ENCODE measurements around the gene RHOF.
"Not testable (repeated sequence)": the region's sequence is repeated elsewhere in the genome, so short reads cannot be mapped to it uniquely, and the experiment has no call there.

Gene RHOF

GRCh38 chr12:121749267-121749666, 44.2 kb downstream of the RHOF start:
- no peak for DNase-seq (ENCODE audit: low read depth, low spot score)

DNA sequence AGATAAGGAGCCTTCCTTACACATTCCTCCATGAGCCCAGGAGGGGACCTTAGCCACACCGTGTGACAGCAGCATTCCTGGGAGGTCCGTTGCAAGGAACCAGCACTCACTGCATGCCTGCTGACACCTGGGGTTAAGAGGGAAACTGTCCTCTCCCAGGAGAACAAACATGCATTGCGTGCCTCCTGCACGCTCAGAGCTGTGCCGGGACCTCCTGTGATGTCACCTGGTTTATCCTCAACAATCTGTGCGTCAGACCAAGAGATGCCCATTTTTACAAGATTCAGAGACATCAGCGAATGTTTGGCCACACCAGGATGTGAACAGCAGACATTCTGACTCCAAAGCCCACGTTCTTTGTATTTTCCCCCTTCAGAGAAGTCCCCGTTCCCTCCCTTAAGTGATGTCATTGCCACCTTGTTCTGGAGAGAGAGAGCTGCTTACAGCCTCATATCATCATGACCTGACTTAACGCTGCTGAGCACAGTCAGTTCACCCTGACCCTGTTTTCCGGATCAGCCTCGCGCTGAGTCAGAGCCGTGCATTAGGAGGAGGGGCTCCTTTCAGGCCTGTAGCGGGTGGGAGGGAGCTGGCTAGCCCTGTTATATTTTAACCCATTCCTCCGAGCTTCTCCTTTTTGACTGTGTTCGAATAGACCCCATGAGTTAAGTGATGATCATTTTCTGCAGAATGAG, 44.8 kb downstream of the RHOF start:
- no peak for DNase-seq (ENCODE audit: low read depth, low spot score)

- DNase-seq (ENCODE audit: low read depth, low spot score), result no peak
Measured at GRCh38 chr12:121748218-121748570, 45.3 kb downstream of the RHOF start.

GRCh38 chr12:121745545-121745944, 47.9 kb downstream of the RHOF start:
- not testable (repeated sequence) for DNase-seq (ENCODE audit: low read depth, low spot score)

GRCh38 chr12:121741743-121742142, 51.7 kb downstream of the RHOF start:
- no peak for DNase-seq (ENCODE audit: low read depth, low spot score)

GRCh38 chr12:121740847-121741246, 52.6 kb downstream of the RHOF start:
- no peak for DNase-seq (ENCODE audit: low read depth, low spot score)

GRCh38 chr12:121738340-121738858, 55.1 kb downstream of the RHOF start:
- DNase-seq (ENCODE audit: low read depth, low spot score), result no peak

- no peak for DNase-seq (ENCODE audit: low read depth, low spot score)
Measured at GRCh38 chr12:121733849-121734248, 59.6 kb downstream of the RHOF start.

- no peak for DNase-seq (ENCODE audit: low read depth, low spot score)
Measured at GRCh38 chr12:121731473-121731872, 62.0 kb downstream of the RHOF start.

GRCh38 chr12:121729021-121729420, 64.5 kb downstream of the RHOF start:
- DNase-seq (ENCODE audit: low read depth, low spot score), result no peak

All from activated CD4-positive, CD25-positive, alpha-beta regulatory T cell treated with anti-CD3 and anti-CD28 coated beads, Interleukin-2, amount 50 U/mL, for 16 hours (primary cell).